ENCODE measurements around the gene HEBP1. TPM values are rescaled to one million over a fixed set of nuclear protein-coding genes. Genes with fewer than 3 reads are reported as not detected.

The HEBP1 gene
- total RNA-seq, 2 donors from 2014 or later = 30.0 to 40.3 TPM

- TF ChIP-seq POLR2A (IDR thresholded peaks at IDR 0.05) = no peak
- Histone ChIP-seq H3K4me3 (no peak overlapping the region), H3K27me3 (replicated peaks; ENCODE audit: insufficient read depth) (no peaks in the 10 kb centered on the region), H3K9me3 (no peaks in the 10 kb centered on the region), H3K4me1 (replicated peaks) (no peaks in the 10 kb centered on the region), H3K36me3 (no peaks in the 10 kb centered on the region), H3K27ac (no peak overlapping the region)
- DNase-seq (ENCODE audit: low spot score) = no peak
- 90% methylated on average over 8 of the region's 8 CpGs for WGBS
- intact Hi-C loops (cut with DNase I) = no loop called here
Measured at GRCh38 chr12:12943586-12944260, 56.3 kb downstream of the HEBP1 start.

- WGBS = 90% methylated on average over 10 of the region's 10 CpGs
- no peaks in the 10 kb centered on the region for H3K4me1 ChIP-seq (replicated peaks)
- no peak overlapping the region for H3K27ac ChIP-seq
- no peaks in the 10 kb centered on the region for H3K27me3 ChIP-seq (replicated peaks; ENCODE audit: insufficient read depth)
- intact Hi-C loops (cut with DNase I) = no loop called here
- no peaks in the 10 kb centered on the region for H3K36me3 ChIP-seq
- H3K4me3 ChIP-seq = no peak overlapping the region
- no peaks in the 10 kb centered on the region for H3K9me3 ChIP-seq
- no peak for DNase-seq (ENCODE audit: low spot score)
- TF ChIP-seq POLR2A (IDR thresholded peaks at IDR 0.05) (no peak), CTCF (IDR thresholded peaks at IDR 0.05) (no peak), POLR2AphosphoS5 (IDR thresholded peaks at IDR 0.05) (no peak)
Measured at GRCh38 chr12:12941450-12942350, 58.4 kb downstream of the HEBP1 start.

GRCh38 chr12:12939888-12940287, 60.2 kb downstream of the HEBP1 start:
- Histone ChIP-seq H3K27ac (no peak overlapping the region), H3K4me1 (replicated peaks) (no peaks in the 10 kb centered on the region), H3K27me3 (replicated peaks; ENCODE audit: insufficient read depth) (no peaks in the 10 kb centered on the region), H3K9me3 (no peaks in the 10 kb centered on the region), H3K36me3 (no peaks in the 10 kb centered on the region), H3K4me3 (no peak overlapping the region)
- intact Hi-C loops (cut with DNase I) = no loop called here
- TF ChIP-seq POLR2AphosphoS5 (IDR thresholded peaks at IDR 0.05) = no peak
- no peak for TF ChIP-seq POLR2A (IDR thresholded peaks at IDR 0.05)
- TF ChIP-seq CTCF (IDR thresholded peaks at IDR 0.05) = no peak
- 85% methylated on average over 1 of the region's 1 CpG for WGBS
- no peak for DNase-seq (ENCODE audit: low spot score)

GRCh38 chr12:12938541-12938940, 61.5 kb downstream of the HEBP1 start:
- 74% methylated on average over 5 of the region's 5 CpGs for WGBS
- Histone ChIP-seq H3K27me3 (replicated peaks; ENCODE audit: insufficient read depth) (no peaks in the 10 kb centered on the region), H3K27ac (no peak overlapping the region), H3K4me3 (no peak overlapping the region), H3K36me3 (no peaks in the 10 kb centered on the region), H3K4me1 (replicated peaks) (no peaks in the 10 kb centered on the region), H3K9me3 (no peaks in the 10 kb centered on the region)
- intact Hi-C loops (cut with DNase I) = no loop called here
- DNase-seq (ENCODE audit: low spot score) = no peak
- no peak for TF ChIP-seq CTCF (IDR thresholded peaks at IDR 0.05)
- no peak for TF ChIP-seq POLR2AphosphoS5 (IDR thresholded peaks at IDR 0.05)
- no peak for TF ChIP-seq POLR2A (IDR thresholded peaks at IDR 0.05)

GRCh38 chr12:12936983-12937491, 63.0 kb downstream of the HEBP1 start:
- no peaks in the 10 kb centered on the region for H3K4me1 ChIP-seq (replicated peaks)
- H3K4me3 ChIP-seq = no peak overlapping the region
- DNase-seq (ENCODE audit: low spot score) = no peak
- no peaks in the 10 kb centered on the region for H3K36me3 ChIP-seq
- no peaks in the 10 kb centered on the region for H3K9me3 ChIP-seq
- 95% methylated on average over 11 of the region's 11 CpGs for WGBS
- H3K27me3 ChIP-seq (replicated peaks; ENCODE audit: insufficient read depth) = no peaks in the 10 kb centered on the region
- intact Hi-C loops (cut with DNase I) = no loop called here
- no peak for TF ChIP-seq POLR2A (IDR thresholded peaks at IDR 0.05)
- no peak for TF ChIP-seq CTCF (IDR thresholded peaks at IDR 0.05)
- no peak for TF ChIP-seq POLR2AphosphoS5 (IDR thresholded peaks at IDR 0.05)
- no peak overlapping the region for H3K27ac ChIP-seq

Data from prostate gland (tissue), 2 donors.